Activated T-cell treated with anti-CD3 and anti-CD28 coated beads for 24 hours (primary cell): ENCODE results near the gene CD151.
A peak's percentile ranks its signal among the peaks of the same experiment; 100 is the strongest.

Experiments
- DNase-seq: peaks from one replicate; pipeline ENCODE4 v3.0.0-alpha.2; 2020; ENCODE audit warnings: low read depth

Gene CD151

DNA sequence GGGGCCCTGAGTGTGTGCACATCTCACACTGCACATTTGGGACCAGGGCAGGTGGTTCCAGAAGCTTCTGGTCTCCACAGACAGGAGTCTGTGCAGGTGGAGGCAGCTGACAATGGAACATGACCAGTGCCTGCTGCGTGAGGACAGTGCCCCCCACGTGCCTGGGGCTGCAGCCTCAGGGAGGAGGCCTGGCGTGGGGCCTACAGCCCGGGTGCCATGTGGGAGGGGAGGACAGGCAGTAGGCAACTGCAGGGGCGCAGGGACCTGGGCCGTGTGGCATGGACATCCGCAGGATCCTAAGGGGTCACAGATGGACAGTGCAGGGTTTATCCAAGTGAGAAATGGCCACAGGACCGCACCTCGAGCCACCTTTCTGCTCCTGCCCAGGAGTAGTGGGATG lies 38.7 kb downstream of the CD151 start:
- no peak for DNase-seq

DNA sequence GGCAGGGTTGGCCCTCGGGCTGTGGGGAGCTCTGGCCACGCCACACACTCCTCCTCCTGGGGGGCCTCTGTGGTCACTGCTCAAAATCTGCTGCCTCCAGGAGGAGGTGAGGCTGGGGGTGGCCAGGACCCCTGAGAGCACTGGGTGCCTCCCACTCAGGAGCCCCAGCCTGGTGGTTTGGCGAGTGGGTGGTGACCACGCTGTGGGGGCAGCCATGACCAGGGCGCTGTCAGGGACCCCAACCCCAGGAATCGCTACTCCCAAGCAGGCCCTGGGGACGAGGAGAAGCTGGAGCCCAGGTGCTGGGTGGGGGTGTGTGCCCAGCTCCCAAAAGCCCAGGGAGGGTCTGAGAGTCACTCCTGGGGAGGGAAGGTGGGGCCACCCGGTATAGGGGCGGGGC lies 40.0 kb downstream of the CD151 start:
- no peak for DNase-seq

DNA sequence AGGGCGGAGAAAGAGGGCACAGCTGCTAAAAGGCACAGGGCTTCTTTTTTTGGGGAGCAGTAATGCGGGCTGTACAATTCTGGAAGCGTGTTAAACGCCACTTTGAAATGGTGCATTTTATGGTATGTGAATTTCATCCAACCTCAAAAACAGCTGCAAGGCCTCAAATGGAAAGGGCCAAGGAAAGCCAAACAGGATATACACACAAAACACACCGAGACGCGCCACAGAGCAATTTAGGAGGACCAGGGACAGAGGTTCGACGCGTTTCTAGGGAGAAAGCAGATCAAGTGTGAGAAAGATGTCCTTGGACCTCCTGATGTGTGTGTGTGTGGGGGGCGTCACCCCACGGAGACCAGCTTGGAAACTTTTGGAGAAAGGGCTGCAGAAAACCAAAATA lies 41.0 kb downstream of the CD151 start:
- no peak for DNase-seq

DNA sequence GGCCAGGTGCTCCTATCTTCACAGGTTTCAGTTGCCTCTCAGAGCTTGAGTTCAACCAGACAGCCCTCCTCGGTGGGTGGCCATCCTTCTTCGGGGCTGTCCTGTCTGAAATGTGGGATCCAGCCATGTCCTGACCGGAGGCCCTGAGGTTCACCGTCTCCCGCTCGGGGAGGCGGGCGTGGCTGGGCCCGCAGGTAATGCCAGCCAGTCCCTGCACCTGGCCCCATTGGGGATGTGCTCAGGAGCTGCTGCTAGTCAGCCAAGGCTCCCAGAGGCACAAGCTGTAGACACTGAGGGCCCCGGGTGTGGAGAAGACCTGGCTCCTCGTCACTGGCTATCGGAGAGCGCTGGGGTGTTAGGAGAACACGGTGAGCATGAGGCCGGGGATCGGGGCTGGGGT lies 42.5 kb downstream of the CD151 start:
- DNase-seq: no peak

DNA sequence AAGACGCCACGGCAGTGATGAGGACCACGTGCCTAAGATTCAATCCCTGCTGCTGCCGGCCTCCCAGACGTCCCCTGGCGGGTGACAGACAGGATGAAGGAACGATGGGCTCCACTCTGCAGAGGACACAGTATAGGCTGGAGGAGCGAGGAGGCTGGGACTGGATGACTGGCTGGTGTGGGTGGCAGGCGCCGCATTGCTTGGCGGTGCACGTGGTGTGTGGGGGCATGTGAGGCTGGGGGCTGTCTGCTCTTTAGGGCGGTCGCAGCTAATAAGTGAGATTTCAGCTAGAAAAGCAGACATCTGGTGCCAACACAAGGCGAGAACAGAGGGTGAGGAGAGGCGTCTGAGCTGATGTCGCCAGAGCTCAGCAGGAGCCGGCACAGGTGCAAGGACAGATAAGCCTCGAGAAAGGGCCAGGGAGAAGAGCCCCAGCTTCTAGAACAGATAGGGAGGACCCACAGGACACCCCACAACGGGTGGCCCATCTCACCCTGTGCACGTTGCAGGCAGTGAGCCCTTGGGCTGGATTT lies 43.1 kb downstream of the CD151 start:
- DNase-seq: no peak

DNA sequence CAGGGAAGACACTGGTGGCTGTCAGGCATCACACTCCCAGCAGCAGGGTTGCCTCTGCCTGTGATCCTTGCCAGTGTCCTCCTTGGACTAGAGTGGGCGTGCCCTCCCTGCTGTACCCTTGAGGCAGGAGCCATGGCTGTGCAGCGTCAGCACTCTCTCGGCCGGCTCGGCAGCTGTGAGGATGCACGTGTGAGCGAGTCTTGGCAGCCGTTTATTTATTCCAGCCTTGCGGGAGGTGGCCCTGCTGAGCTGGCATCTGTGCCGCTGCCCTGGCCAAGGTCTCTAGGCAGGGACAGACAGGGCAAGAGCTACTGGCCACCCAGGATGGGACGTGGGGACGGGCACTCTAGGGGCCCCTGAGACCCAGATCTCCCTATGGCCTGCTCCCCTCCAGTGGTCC lies 43.8 kb downstream of the CD151 start:
- DNase-seq: no peak

DNA sequence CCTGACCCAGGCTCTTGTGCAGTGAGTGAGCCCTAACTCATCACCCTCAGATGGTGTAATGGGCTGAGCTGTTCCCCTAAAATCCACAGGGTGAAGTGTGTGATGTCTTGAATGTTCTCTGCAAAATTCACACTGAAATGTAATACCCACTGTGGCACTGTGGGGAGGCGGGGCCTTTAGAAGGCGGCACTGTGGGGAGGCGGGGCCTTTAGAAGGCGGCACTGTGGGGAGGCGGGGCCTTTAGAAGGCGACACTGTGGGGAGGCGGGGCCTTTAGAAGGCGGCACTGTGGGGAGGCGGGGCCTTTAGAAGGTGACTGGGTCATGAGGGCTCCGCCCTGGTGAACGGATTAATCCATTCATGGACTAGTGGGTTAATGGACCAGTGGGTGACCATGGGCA lies 44.8 kb downstream of the CD151 start:
- DNase-seq: peak; percentile 20

DNA sequence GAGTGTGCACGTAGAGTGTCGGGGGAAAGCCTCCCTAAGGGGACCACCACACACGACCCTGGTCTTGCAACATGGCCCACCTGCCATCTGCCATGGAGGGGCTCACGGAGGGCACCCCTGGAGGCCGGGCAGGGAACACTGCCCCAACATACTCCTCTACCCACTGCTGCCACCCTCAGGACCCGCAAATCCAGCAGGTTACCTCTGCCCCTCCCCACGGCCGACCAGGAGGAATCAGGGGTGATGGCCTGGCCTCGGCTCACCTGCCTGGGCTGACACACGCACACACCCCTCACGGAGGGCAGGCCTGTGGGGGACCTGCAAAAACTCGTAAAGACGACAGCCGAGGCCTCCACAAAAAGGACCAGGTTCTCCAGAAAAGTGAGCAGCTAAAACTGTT lies 47.7 kb downstream of the CD151 start:
- DNase-seq: no peak

DNA sequence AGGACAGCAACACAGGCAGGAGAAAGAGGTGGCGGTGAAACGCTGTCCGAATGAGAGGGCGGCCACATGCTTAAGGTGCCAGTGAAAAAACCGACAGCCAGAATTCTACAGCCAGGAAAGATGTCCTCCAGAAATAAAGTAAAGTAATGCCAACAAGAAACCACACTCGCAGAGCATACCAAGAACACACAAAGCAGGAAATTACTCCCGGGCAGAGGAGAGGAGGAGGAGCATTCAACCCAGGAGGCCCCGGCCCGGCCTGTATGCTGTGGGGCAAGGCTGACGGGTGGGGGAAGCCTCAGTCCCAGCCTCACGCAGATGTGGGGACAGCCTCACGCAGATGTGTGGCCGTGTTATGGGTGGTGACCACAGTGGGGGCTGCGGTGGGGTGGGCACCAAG lies 49.8 kb downstream of the CD151 start:
- no peak for DNase-seq

DNA sequence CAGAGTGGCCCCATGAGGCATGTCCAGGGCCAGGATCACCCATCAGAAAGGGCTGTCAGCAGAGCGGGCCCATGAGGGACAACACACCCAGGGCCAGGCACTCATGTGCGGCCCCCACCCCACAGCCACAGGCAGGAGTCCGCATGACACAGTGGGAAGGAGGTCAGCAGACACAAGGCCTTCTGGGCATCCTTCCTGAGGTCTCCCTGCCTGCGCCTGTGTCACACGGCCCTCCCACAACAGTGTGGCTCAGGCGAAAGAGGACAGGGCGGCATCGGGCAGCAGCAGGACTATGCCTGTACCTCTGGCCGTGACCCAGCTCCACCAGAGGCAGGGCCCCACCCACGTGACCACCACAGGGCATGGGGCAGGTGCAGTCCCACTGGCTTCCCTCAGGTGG lies 50.8 kb downstream of the CD151 start:
- no peak for DNase-seq

DNA sequence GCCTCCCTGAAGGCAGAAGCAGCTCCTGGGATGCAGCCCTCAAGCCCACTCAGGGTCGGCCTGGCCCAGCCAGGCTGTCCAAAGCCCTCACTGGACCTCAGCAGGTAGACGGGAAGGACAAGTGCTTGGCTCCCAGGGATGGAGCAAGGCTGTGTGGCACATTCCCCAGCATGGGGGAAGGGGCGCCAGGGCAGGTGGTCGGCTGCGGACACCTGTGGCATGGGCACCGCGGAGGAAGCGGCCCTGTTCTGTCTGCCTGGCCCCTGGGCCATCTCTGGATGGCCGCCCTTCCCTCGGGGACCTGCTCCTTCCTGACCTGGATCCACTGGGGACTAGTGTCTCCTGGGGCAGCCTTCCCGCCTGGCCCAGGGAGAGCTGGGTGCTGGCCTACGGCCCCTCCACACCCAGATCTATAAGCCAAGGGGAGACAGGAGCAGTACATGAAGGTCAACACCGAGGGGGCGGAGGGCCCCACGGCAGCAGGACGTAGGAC lies 51.9 kb downstream of the CD151 start:
- no peak for DNase-seq

DNA sequence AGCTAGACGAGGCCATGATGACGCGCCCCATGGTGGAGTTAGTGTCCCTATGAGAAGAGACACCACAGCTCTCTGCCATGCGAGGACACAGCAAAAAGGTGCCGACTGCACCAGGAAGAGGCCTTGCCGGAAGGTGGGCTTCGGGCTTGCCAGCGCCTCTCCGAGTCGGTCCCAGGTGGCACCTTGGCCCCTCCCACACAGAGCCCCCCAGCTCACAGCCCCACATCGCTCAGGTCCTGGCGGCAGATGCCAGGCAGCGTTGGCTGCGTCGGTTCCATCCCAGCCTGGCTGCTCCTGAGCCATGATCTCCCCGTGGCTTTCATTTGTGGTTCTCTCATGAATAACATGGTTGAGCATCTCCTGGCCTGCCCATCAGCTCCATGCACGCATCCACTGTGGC lies 53.8 kb downstream of the CD151 start:
- no peak for DNase-seq

DNA sequence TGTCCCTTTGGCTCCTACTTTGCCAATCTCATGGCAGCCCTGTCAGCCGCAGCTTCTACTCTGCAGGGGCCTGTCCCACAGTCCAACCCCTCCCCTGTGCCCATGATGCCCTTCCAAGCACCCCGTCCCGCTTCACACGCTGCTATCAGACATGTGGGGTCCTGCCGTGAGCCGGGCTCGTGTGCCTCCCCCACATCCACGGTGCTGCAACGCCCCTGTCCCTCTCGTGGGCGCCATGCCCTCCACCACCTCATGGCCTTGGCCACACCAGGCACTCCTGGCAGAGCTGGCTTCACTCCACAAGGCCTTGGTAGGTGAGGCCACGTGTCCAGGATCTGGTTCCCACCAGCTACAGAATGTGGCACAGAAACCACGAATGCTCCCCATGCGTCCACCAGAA lies 54.8 kb downstream of the CD151 start:
- DNase-seq: no peak
